Fibroblast of pulmonary artery (primary cell): Measurements from ENCODE around the gene THYN1.

ENCODE experiments used
- DNase-seq: peaks from one replicate; pipeline ENCODE4 v3.0.0-alpha.2; 2010; ENCODE audit warnings: low read depth
- H3K4me3 ChIP-seq: replicated peaks from 2 replicates; pipeline ENCODE4 v1.5.1; 2011; ENCODE audit warnings: low read depth, mild to moderate bottlenecking, control low read depth, low read length, moderate library complexity
- CTCF ChIP-seq: IDR thresholded peaks from 2 replicates; pipeline ENCODE4 v1.5.1; 2011; ENCODE audit warnings: mild to moderate bottlenecking, control low read depth, low read length, inconsistent platforms; ENCODE audit errors: missing control alignments

THYN1 gene

GRCh38 chr11:134272381-134273316 lies 19.5 kb upstream of the THYN1 start:
- no peak overlapping the region for H3K4me3 ChIP-seq
- DNase-seq = peak; percentile 84
- no peak for TF ChIP-seq CTCF

- DNase-seq = no peak
- no peak for TF ChIP-seq CTCF
- no peak overlapping the region for H3K4me3 ChIP-seq
Observed at GRCh38 chr11:134271978-134272377, 18.8 kb upstream of the THYN1 start.

GRCh38 chr11:134270250-134270714 lies 17.1 kb upstream of the THYN1 start:
- H3K4me3 ChIP-seq = no peak overlapping the region
- no peak for DNase-seq
- peak; percentile 16 for TF ChIP-seq CTCF

- no peak for TF ChIP-seq CTCF
- no peak for DNase-seq
Observed at GRCh38 chr11:134267966-134268365, 14.8 kb upstream of the THYN1 start.

GRCh38 chr11:134267461-134267860 lies 14.3 kb upstream of the THYN1 start:
- no peak for DNase-seq
- no peak overlapping the region for H3K4me3 ChIP-seq
- no peak for TF ChIP-seq CTCF

More at GRCh38 chr11:134267966-134268365, 14.8 kb upstream of the THYN1 start:
- H3K4me3 ChIP-seq = no peak overlapping the region

GRCh38 chr11:134266841-134267251 lies 13.7 kb upstream of the THYN1 start:
- peak; percentile 61 for DNase-seq
- no peak overlapping the region for H3K4me3 ChIP-seq
- TF ChIP-seq CTCF = no peak
